Measurements from ENCODE around the gene SUGP2. TPM values are rescaled to one million over a fixed set of nuclear protein-coding genes. Genes with fewer than 3 reads are reported as not detected.

The SUGP2 gene
- polyA plus RNA-seq, 1 donor from 2014 or later: 204 TPM

DNA sequence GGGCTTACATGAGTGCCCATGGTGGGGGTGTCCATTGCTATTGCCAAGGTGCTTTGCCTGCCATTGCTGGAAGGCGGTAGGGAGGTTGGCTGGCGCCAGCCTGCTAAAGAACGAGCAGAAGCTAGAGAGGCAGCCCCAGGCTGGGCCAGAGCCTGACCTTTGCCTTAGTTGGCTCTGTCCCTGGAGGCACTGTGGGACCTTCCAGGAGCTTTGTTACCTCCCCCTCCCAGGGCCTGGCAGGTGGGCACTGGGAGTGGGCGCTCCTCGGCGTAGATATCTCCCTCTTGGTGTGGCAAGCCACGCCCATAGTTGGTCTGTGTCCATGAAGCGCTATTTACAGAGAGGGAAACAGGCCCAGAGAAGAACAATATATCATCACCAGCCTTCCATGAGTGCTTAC, 28.2 kb upstream of the SUGP2 start:
- H3F3A ChIP-seq (ENCODE audit: insufficient read depth, low read length, poor library complexity, severe bottlenecking): no peaks in the 10 kb centered on the region
- no peaks in the 10 kb centered on the region for H4K20me1 ChIP-seq (ENCODE audit: insufficient read depth)
- no peaks in the 10 kb centered on the region for H3K9me3 ChIP-seq (ENCODE audit: low read length)
- H3K4me3 ChIP-seq (ENCODE audit: low read length): no peak overlapping the region
- no peaks in the 10 kb centered on the region for H3K9me2 ChIP-seq (ENCODE audit: insufficient read depth, low read length)
- H3K36me3 ChIP-seq (ENCODE audit: insufficient read depth, low read length): no peaks in the 10 kb centered on the region
- H3K9ac ChIP-seq (ENCODE audit: low read length): no peak overlapping the region
- H2AFZ ChIP-seq (ENCODE audit: low read depth, low read length): no peak overlapping the region
- H3K27ac ChIP-seq (ENCODE audit: low read length): no peak overlapping the region
- no peak overlapping the region for H3K4me2 ChIP-seq (ENCODE audit: low read length)
- no peak for TF ChIP-seq POLR2AphosphoS5 (IDR thresholded peaks at IDR 0.05)
- TF ChIP-seq EZH2 (IDR thresholded peaks at IDR 0.05; ENCODE audit: borderline replicate concordance, insufficient read depth, low read length, poor library complexity, severe bottlenecking): no peak
- TF ChIP-seq TAF1 (IDR thresholded peaks at IDR 0.05; ENCODE audit: low read depth): no peak
- TF ChIP-seq SMC3 (conservative IDR thresholded peaks at IDR 0.05; ENCODE audit: poor library complexity): no peak
- TF ChIP-seq, protein P1, sequence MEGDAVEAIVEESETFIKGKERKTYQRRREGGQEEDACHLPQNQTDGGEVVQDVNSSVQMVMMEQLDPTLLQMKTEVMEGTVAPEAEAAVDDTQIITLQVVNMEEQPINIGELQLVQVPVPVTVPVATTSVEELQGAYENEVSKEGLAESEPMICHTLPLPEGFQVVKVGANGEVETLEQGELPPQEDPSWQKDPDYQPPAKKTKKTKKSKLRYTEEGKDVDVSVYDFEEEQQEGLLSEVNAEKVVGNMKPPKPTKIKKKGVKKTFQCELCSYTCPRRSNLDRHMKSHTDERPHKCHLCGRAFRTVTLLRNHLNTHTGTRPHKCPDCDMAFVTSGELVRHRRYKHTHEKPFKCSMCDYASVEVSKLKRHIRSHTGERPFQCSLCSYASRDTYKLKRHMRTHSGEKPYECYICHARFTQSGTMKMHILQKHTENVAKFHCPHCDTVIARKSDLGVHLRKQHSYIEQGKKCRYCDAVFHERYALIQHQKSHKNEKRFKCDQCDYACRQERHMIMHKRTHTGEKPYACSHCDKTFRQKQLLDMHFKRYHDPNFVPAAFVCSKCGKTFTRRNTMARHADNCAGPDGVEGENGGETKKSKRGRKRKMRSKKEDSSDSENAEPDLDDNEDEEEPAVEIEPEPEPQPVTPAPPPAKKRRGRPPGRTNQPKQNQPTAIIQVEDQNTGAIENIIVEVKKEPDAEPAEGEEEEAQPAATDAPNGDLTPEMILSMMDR (IDR thresholded peaks at IDR 0.05; ENCODE audit: poor library complexity, severe bottlenecking): no peak
- TF ChIP-seq EP300 (conservative IDR thresholded peaks at IDR 0.05; ENCODE audit: poor library complexity, severe bottlenecking): no peak
- TF ChIP-seq RAD21 (conservative IDR thresholded peaks at IDR 0.05): no peak
- TF ChIP-seq MXI1 (conservative IDR thresholded peaks at IDR 0.05; ENCODE audit: poor library complexity, severe bottlenecking): no peak
- H3K79me2 ChIP-seq (replicated peaks; ENCODE audit: insufficient read depth, low read length): no peaks in the 10 kb centered on the region
- no peaks in the 10 kb centered on the region for H3K27me3 ChIP-seq (ENCODE audit: insufficient read depth, low read depth, low read length)

DNA sequence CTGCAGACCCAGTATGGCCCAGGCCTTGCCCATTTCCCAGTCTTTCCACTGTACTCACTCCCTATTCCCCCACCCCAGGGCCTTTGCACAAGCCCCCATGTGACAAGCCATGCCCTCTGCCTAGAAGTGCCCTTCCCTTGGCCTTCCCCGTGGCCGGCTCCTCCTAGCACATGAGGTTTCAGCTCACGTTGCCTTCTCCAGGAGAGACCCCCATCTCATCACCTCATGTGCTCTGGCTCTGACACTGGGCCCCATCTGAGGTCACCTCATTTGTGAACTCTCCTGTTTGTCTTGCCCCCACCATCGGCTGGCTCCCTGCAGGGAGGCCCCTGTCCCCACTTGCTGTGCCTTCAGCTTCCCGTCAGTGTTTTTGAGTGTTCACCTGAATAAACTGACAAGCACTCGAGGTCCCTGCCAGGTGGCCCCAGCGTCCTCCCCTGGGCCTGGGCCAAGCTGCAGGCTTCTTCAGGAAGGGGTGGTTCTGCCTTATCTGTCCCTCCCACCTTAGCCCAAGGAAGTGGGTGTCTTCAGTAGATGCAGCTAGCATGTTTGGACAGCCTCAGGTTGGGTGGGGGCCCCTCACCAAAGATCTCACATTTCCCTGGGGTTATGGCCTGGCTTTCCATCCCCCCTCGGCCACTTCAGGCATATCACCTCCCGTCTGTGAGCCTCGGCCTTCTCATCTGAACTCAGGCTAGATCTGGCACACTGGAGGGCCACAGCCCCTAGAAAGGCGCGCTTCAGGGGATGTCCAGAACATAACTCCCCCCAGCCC, 26.7 kb upstream of the SUGP2 start:
- no peak overlapping the region for H2AFZ ChIP-seq (ENCODE audit: low read depth, low read length)
- H3K4me3 ChIP-seq (ENCODE audit: low read length): no peak overlapping the region
- no peaks in the 10 kb centered on the region for H3K79me2 ChIP-seq (replicated peaks; ENCODE audit: insufficient read depth, low read length)
- H3K9me2 ChIP-seq (ENCODE audit: insufficient read depth, low read length): no peaks in the 10 kb centered on the region
- H3F3A ChIP-seq (ENCODE audit: insufficient read depth, low read length, poor library complexity, severe bottlenecking): no peaks in the 10 kb centered on the region
- no peak overlapping the region for H3K27ac ChIP-seq (ENCODE audit: low read length)
- H4K20me1 ChIP-seq (ENCODE audit: insufficient read depth): no peaks in the 10 kb centered on the region
- H3K9me3 ChIP-seq (ENCODE audit: low read length): no peaks in the 10 kb centered on the region
- no peak overlapping the region for H3K9ac ChIP-seq (ENCODE audit: low read length)
- H3K4me2 ChIP-seq (ENCODE audit: low read length): no peak overlapping the region
- TF ChIP-seq MXI1 (conservative IDR thresholded peaks at IDR 0.05; ENCODE audit: poor library complexity, severe bottlenecking): no peak
- TF ChIP-seq EP300 (conservative IDR thresholded peaks at IDR 0.05; ENCODE audit: poor library complexity, severe bottlenecking): no peak
- TF ChIP-seq POLR2AphosphoS5 (IDR thresholded peaks at IDR 0.05): no peak
- no peak for TF ChIP-seq TAF1 (IDR thresholded peaks at IDR 0.05; ENCODE audit: low read depth)
- TF ChIP-seq RAD21 (conservative IDR thresholded peaks at IDR 0.05): no peak
- TF ChIP-seq, protein P2, sequence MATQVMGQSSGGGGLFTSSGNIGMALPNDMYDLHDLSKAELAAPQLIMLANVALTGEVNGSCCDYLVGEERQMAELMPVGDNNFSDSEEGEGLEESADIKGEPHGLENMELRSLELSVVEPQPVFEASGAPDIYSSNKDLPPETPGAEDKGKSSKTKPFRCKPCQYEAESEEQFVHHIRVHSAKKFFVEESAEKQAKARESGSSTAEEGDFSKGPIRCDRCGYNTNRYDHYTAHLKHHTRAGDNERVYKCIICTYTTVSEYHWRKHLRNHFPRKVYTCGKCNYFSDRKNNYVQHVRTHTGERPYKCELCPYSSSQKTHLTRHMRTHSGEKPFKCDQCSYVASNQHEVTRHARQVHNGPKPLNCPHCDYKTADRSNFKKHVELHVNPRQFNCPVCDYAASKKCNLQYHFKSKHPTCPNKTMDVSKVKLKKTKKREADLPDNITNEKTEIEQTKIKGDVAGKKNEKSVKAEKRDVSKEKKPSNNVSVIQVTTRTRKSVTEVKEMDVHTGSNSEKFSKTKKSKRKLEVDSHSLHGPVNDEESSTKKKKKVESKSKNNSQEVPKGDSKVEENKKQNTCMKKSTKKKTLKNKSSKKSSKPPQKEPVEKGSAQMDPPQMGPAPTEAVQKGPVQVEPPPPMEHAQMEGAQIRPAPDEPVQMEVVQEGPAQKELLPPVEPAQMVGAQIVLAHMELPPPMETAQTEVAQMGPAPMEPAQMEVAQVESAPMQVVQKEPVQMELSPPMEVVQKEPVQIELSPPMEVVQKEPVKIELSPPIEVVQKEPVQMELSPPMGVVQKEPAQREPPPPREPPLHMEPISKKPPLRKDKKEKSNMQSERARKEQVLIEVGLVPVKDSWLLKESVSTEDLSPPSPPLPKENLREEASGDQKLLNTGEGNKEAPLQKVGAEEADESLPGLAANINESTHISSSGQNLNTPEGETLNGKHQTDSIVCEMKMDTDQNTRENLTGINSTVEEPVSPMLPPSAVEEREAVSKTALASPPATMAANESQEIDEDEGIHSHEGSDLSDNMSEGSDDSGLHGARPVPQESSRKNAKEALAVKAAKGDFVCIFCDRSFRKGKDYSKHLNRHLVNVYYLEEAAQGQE (IDR thresholded peaks at IDR 0.05; ENCODE audit: borderline replicate concordance): no peak
- TF ChIP-seq, protein P1 (IDR thresholded peaks at IDR 0.05; ENCODE audit: poor library complexity, severe bottlenecking): no peak
- TF ChIP-seq EZH2 (IDR thresholded peaks at IDR 0.05; ENCODE audit: borderline replicate concordance, insufficient read depth, low read length, poor library complexity, severe bottlenecking): no peak
- no peak for TF ChIP-seq SMC3 (conservative IDR thresholded peaks at IDR 0.05; ENCODE audit: poor library complexity)
- no peaks in the 10 kb centered on the region for H3K36me3 ChIP-seq (ENCODE audit: insufficient read depth, low read length)
- no peaks in the 10 kb centered on the region for H3K27me3 ChIP-seq (ENCODE audit: insufficient read depth, low read depth, low read length)

Data from neural cell (in vitro differentiated cells).